GM18505 (cell line): ENCODE measurements around the gene UBAP2.

Source experiments
- ATAC-seq: cut with Tn5 transposase; IDR thresholded peaks from one replicate; pipeline ENCODE4 v1.9.1; 2021; ENCODE audit not compliant: unreplicated experiment
- POLR2A ChIP-seq: IDR thresholded peaks from 4 replicates; pipeline ENCODE4 v1.6.1; 2011; ENCODE audit warnings: borderline replicate concordance; ENCODE audit not compliant: insufficient read depth, insufficient read length; ENCODE audit errors: extremely low read depth

Gene UBAP2

GRCh38 chr9:33939924-33940874 is 108.5 kb downstream of the UBAP2 start:
- no peak for ATAC-seq
- TF ChIP-seq POLR2A = no peak

GRCh38 chr9:33934188-33934878 is 114.4 kb downstream of the UBAP2 start:
- no peak for ATAC-seq
- TF ChIP-seq POLR2A = no peak

GRCh38 chr9:33932078-33932807 is 116.4 kb downstream of the UBAP2 start:
- TF ChIP-seq POLR2A = no peak
- no peak for ATAC-seq

- ATAC-seq = no peak
Measured at GRCh38 chr9:33931326-33931725, 117.4 kb downstream of the UBAP2 start.

GRCh38 chr9:33927694-33928093 is 121.0 kb downstream of the UBAP2 start:
- TF ChIP-seq POLR2A = no peak
- ATAC-seq = no peak

More at GRCh38 chr9:33931326-33931725, 117.4 kb downstream of the UBAP2 start:
- TF ChIP-seq POLR2A = no peak

- ATAC-seq = no peak
- no peak for TF ChIP-seq POLR2A
Measured at GRCh38 chr9:33926746-33927485, 121.8 kb downstream of the UBAP2 start.

GRCh38 chr9:33924978-33925797 is 123.5 kb downstream of the UBAP2 start:
- TF ChIP-seq POLR2A = no peak

GRCh38 chr9:33923998-33924701 is 124.5 kb downstream of the UBAP2 start:
- TF ChIP-seq POLR2A = no peak
- ATAC-seq = no peak

More at GRCh38 chr9:33924978-33925797, 123.5 kb downstream of the UBAP2 start:
- ATAC-seq = no peak

- no peak for TF ChIP-seq POLR2A
- no peak for ATAC-seq
Measured at GRCh38 chr9:33923079-33923478, 125.6 kb downstream of the UBAP2 start.

GRCh38 chr9:33921967-33922895 is 126.5 kb downstream of the UBAP2 start:
- no peak for TF ChIP-seq POLR2A
- no peak for ATAC-seq

- TF ChIP-seq POLR2A = peak; percentile 23
- no peak for ATAC-seq
Measured at GRCh38 chr9:33919276-33919897, 129.3 kb downstream of the UBAP2 start.
